H9 (cell line): Measurements from ENCODE around the gene GALNT2. TPM values are rescaled to one million over a fixed set of nuclear protein-coding genes. Genes with fewer than 3 reads are reported as not detected.

ENCODE experiments used
- DNase-seq: peaks from one replicate; pipeline ENCODE4 v3.0.0-alpha.2; 2017
- H2AFZ ChIP-seq: one replicate; pipeline ENCODE4 v1.6.1; 2013; ENCODE audit warnings: mild to moderate bottlenecking, low read length, control low read depth, moderate library complexity
- H2AK5ac ChIP-seq: 2 replicates; pipeline ENCODE4 v1.6.1; 2013; ENCODE audit warnings: low read length, control low read depth, mixed read lengths; ENCODE audit not compliant: insufficient read length
- H2BK120ac ChIP-seq: one replicate; pipeline ENCODE4 v1.6.1; 2013; ENCODE audit warnings: low read depth, mild to moderate bottlenecking, low read length, control low read depth, inconsistent platforms; ENCODE audit not compliant: poor library complexity, severe bottlenecking
- H2BK12ac ChIP-seq: 2 replicates; pipeline ENCODE4 v1.6.1; 2013; ENCODE audit warnings: low read length, control low read depth, mixed read lengths, low read depth; ENCODE audit not compliant: insufficient read length
- H2BK15ac ChIP-seq: 2 replicates; pipeline ENCODE4 v1.6.1; 2013; ENCODE audit warnings: low read depth, low read length, control low read depth
- H2BK20ac ChIP-seq: one replicate; pipeline ENCODE4 v1.6.1; 2013; ENCODE audit warnings: low read depth, mild to moderate bottlenecking, low read length, control low read depth, inconsistent platforms; ENCODE audit not compliant: poor library complexity, severe bottlenecking
- H2BK5ac ChIP-seq: 2 replicates; pipeline ENCODE4 v1.6.1; 2013; ENCODE audit warnings: low read length, control low read depth, mixed read lengths; ENCODE audit not compliant: insufficient read length
- H3K14ac ChIP-seq: 2 replicates; pipeline ENCODE4 v1.6.1; 2013; ENCODE audit warnings: low read length, control low read depth; ENCODE audit not compliant: insufficient read depth
- H3K18ac ChIP-seq: 2 replicates; pipeline ENCODE4 v1.6.1; 2013; ENCODE audit warnings: low read depth, mild to moderate bottlenecking, mixed read lengths, low read length, control low read depth; ENCODE audit not compliant: insufficient read length
- H3K23ac ChIP-seq: 2 replicates; pipeline ENCODE4 v1.6.1; 2013; ENCODE audit warnings: low read length, control low read depth, mixed read lengths, low read depth; ENCODE audit not compliant: insufficient read length
- H3K23me2 ChIP-seq: 2 replicates; pipeline ENCODE4 v1.6.1; 2013; ENCODE audit warnings: low read depth, mild to moderate bottlenecking, mixed read lengths, low read length, control low read depth; ENCODE audit not compliant: insufficient read length, poor library complexity, severe bottlenecking
- H3K27ac ChIP-seq: 2 replicates; pipeline ENCODE4 v1.5.1; 2013; ENCODE audit warnings: low read length, control low read depth, mixed read lengths, low read depth; ENCODE audit not compliant: insufficient read length
- H3K27me3 ChIP-seq: 2 replicates; pipeline ENCODE4 v1.6.1; 2013; ENCODE audit warnings: low read length, control low read depth, inconsistent platforms; ENCODE audit not compliant: insufficient read depth
- H3K4ac ChIP-seq: 2 replicates; pipeline ENCODE4 v1.6.1; 2013; ENCODE audit warnings: low read depth, mild to moderate bottlenecking, control low read depth, inconsistent platforms, low read length, moderate library complexity
- H3K4me1 ChIP-seq: 2 replicates; pipeline ENCODE4 v1.6.1; 2013; ENCODE audit warnings: low read length, control low read depth, inconsistent platforms; ENCODE audit not compliant: insufficient read depth
- H3K4me2 ChIP-seq: 2 replicates; pipeline ENCODE4 v1.6.1; 2013; ENCODE audit warnings: low read length, control low read depth, mixed read lengths; ENCODE audit not compliant: insufficient read length, insufficient read depth
- H3K56ac ChIP-seq: 2 replicates; pipeline ENCODE4 v1.6.1; 2013; ENCODE audit warnings: low read depth, mild to moderate bottlenecking, mixed read lengths, low read length, control low read depth; ENCODE audit not compliant: insufficient read length
- H3K79me1 ChIP-seq: 2 replicates; pipeline ENCODE4 v1.6.1; 2013; ENCODE audit warnings: low read depth, mild to moderate bottlenecking, moderate library complexity, low read length, control low read depth, inconsistent platforms; ENCODE audit not compliant: insufficient read depth, poor library complexity, severe bottlenecking
- H3K79me2 ChIP-seq: 2 replicates; pipeline ENCODE4 v1.6.1; 2013; ENCODE audit warnings: low read length, control low read depth, inconsistent platforms; ENCODE audit not compliant: insufficient read depth
- H3K9ac ChIP-seq: 2 replicates; pipeline ENCODE4 v1.6.1; 2013; ENCODE audit warnings: low read length, control low read depth, mixed read lengths; ENCODE audit not compliant: insufficient read length; ENCODE audit errors: extremely low read depth
- H3K9me3 ChIP-seq: one replicate; pipeline ENCODE4 v1.6.1; 2013; ENCODE audit warnings: low read depth, low read length, inconsistent platforms; ENCODE audit not compliant: control insufficient read depth
- H3T11ph ChIP-seq: one replicate; pipeline ENCODE4 v1.6.1; 2013; ENCODE audit warnings: mild to moderate bottlenecking, low read length, control low read depth, inconsistent platforms
- H4K20me1 ChIP-seq: one replicate; pipeline ENCODE4 v1.6.1; 2013; ENCODE audit not compliant: control insufficient read depth, insufficient read length, insufficient read depth
- H4K5ac ChIP-seq: 2 replicates; pipeline ENCODE4 v1.6.1; 2013; ENCODE audit warnings: low read depth, mild to moderate bottlenecking, mixed read lengths, low read length, control low read depth; ENCODE audit not compliant: insufficient read length
- H4K8ac ChIP-seq: replicated peaks from 2 replicates; pipeline ENCODE4 v1.6.1; 2013; ENCODE audit warnings: low read length, control low read depth, mixed read lengths, low read depth; ENCODE audit not compliant: insufficient read length
- H4K91ac ChIP-seq: 2 replicates; pipeline ENCODE4 v1.6.1; 2013; ENCODE audit warnings: low read depth, mild to moderate bottlenecking, moderate library complexity, mixed read lengths, low read length, control low read depth; ENCODE audit not compliant: insufficient read length
- H3K27ac Mint-ChIP-seq, 3 experiments: 2 replicates in 2 of 3; 3 replicates in 1 of 3; pipeline ENCODE4 v1.8.0; 2020 to 2021; ENCODE audit warnings: mixed read lengths in 3 of 3, mild to moderate bottlenecking in 1 of 3, moderate library complexity in 1 of 3
- H3K27me3 Mint-ChIP-seq: 2 replicates; pipeline ENCODE4 v1.8.0; 2021; ENCODE audit warnings: low read depth, mild to moderate bottlenecking, moderate library complexity, mixed read lengths
- H3K36me3 Mint-ChIP-seq, 3 experiments: 2 replicates in 2 of 3; 3 replicates in 1 of 3; pipeline ENCODE4 v1.8.0; 2020 to 2021; ENCODE audit warnings: low read depth in 3 of 3, mixed read lengths in 3 of 3; ENCODE audit not compliant: insufficient read depth in 1 of 3
- H3K4me1 Mint-ChIP-seq, 2 experiments: 2 replicates each; pipeline ENCODE4 v1.8.0; 2020; ENCODE audit warnings: mixed read lengths in 2 of 2
- H3K4me3 Mint-ChIP-seq, 2 experiments: 2 replicates in 1 of 2; 3 replicates in 1 of 2; pipeline ENCODE4 v1.8.0; 2020 to 2021; ENCODE audit warnings: mild to moderate bottlenecking in 2 of 2, mixed read lengths in 2 of 2, moderate library complexity in 1 of 2
- H3K9me3 Mint-ChIP-seq, 2 experiments: 2 replicates in 1 of 2; 3 replicates in 1 of 2; pipeline ENCODE4 v1.8.0; 2020; ENCODE audit warnings: mild to moderate bottlenecking in 2 of 2, mixed read lengths in 2 of 2, moderate library complexity in 1 of 2
- CTCF ChIP-seq: fragments of 200-600 bp; sonication (generic); conservative IDR thresholded peaks from 3 replicates; pipeline ENCODE4 v1.8.0; 2021; ENCODE audit warnings: antibody characterized with exemption, mild to moderate bottlenecking
- WGBS: extraction: QIAGEN DNeasy Blood & Tissue Kit; methylation state at CpG from one replicate; pipeline ENCODE4 v1.1.7; 2013; ENCODE audit warnings: missing lambda C conversion rate, low lambda C conversion rate, mixed read lengths; ENCODE audit not compliant: insufficient read length; ENCODE audit errors: extremely low coverage; 5-methylcytosine and 5-hydroxymethylcytosine counted together
- total RNA-seq: library from RNA; stranded (reverse); gene quantifications from 2 replicates; pipeline ENCODE4 v1.2.1, GENCODE V29; 2021

Gene GALNT2
- total RNA-seq, 1 experiment from 2014 or later, result 57.6 TPM

- Histone ChIP-seq H3K14ac (no peak overlapping the region), H3T11ph (no peak overlapping the region), H3K4me1 (no peaks in the 10 kb centered on the region), H4K20me1 (no peaks in the 10 kb centered on the region), H3K79me2 (no peaks in the 10 kb centered on the region), H3K27me3 (no peaks in the 10 kb centered on the region), H3K27ac (no peak overlapping the region), H4K91ac (no peak overlapping the region), H3K9me3 (no peaks in the 10 kb centered on the region), H4K8ac (no peak overlapping the region), H2BK20ac (no peak overlapping the region), H3K23me2 (no peaks in the 10 kb centered on the region), H2AFZ (no peak overlapping the region), H3K56ac (no peak overlapping the region), H2BK15ac (no peak overlapping the region), H2AK5ac (no peak overlapping the region), H3K4ac (no peak overlapping the region), H3K79me1 (no peaks in the 10 kb centered on the region), H3K9ac (no peak overlapping the region), H2BK12ac (no peak overlapping the region), H2BK5ac (no peak overlapping the region), H4K5ac (no peak overlapping the region), H2BK120ac (no peak overlapping the region), H3K18ac (no peak overlapping the region), H3K4me2 (no peak overlapping the region), H3K23ac (no peak overlapping the region)
- Mint-ChIP-seq H3K36me3 (peaks cover 0 to 2% (median 1%) of the 10 kb centered on the region in 3 experiments; a peak in 3 of 7 replicates), H3K9me3 (no peaks in the 10 kb centered on the region), H3K4me3 (no peak overlapping the region), H3K27me3 (no peaks in the 10 kb centered on the region), H3K4me1 (peaks cover 12 to 15% of the 10 kb centered on the region in 2 experiments), H3K27ac (peak overlapping the region in 1 of 3 experiments; percentile 72; a peak in 1 of 7 replicates)
- WGBS, result no CpG with 5 or more reads among the region's 7 CpGs
- no peak for TF ChIP-seq CTCF
- no peak for DNase-seq
Observed at GRCh38 chr1:230285351-230285750, 218.3 kb downstream of the GALNT2 start.
